NCI-H526 (cell line): ENCODE data around the gene ARPC4.
A peak's percentile ranks its signal among the peaks of the same experiment; 100 is the strongest.

ENCODE experiments used
- DNase-seq, 2 experiments: peaks; one replicate each; lab custom pipeline; 2025; lab: John Stamatoyannopoulos, UW

Gene ARPC4

DNA sequence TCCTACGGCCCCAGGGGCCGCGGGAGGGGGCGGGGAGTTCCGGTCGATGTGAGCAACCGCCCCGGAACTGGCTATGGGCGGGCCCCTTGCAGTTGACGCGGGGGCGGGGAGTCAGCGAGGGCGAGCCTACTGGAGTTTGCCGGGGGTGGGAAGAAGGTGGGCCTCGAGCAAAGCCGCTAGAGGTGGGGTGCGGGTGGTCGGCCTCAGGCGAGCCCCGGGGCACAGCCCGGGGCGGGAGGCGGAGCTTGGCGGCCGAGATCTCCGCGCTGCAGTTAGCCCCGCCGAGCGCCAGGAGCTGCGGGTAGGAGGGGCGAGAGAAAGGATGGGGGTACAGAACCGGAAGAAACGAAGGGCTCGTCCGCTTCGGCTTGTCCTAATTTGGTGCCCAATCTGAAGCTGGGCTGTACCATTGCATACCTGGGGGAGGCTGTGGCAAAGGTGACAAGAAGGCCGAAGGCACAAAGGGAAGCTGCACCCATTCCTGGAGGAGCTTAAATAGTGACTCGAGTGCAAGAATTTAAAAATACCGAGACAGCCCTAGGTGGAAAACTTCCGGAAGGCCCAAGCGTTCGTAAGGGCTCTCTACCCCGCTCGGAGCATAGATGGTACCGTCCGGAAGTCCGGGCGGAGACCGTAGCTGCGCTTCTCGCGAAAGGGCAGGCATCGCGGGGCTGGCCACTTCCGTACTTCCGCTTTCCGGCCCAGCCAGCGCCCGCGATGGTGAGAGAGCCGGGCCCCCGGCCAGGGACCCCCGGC, at the start of gene ARPC4, which contains the start of gene TADA3:
Gene ARPC4, plus strand, starts transcription at position 678 of the 756 bp plus-strand sequence. Its CDS starts 40 bp downstream, at position 718.
Gene TADA3, minus strand, starts transcription at position 69 of the 756 bp plus-strand sequence. CDS start 1,007 bp downstream, outside the sequence.
- peak; percentile 91 to 95 for DNase-seq

GRCh38 chr3:9743548-9743947, 49.3 kb upstream of the ARPC4 start:
- no peak for DNase-seq

DNA sequence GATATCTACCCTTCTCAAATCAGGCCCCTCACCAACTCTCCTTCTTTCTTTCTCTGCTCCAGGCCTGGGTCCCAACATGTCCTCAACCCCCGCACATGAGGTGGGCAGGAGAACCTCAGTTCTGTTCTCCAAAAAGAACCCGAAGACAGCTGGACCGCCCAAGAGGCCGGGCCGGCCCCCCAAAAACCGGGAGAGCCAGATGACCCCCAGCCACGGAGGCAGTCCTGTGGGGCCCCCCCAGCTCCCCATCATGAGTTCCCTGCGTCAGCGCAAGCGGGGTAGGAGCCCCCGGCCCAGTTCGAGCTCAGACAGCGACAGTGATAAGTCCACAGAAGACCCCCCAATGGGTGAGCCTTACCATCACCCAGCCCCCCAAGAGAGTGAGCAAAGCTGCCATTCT, 48.7 kb upstream of the ARPC4 start:
- no peak for DNase-seq

GRCh38 chr3:9745521-9745920, 47.4 kb upstream of the ARPC4 start:
- no peak for DNase-seq

GRCh38 chr3:9746330-9746729, 46.6 kb upstream of the ARPC4 start:
- DNase-seq: no peak

- DNase-seq: no peak
Measured at GRCh38 chr3:9747267-9747666, 45.6 kb upstream of the ARPC4 start.

DNA sequence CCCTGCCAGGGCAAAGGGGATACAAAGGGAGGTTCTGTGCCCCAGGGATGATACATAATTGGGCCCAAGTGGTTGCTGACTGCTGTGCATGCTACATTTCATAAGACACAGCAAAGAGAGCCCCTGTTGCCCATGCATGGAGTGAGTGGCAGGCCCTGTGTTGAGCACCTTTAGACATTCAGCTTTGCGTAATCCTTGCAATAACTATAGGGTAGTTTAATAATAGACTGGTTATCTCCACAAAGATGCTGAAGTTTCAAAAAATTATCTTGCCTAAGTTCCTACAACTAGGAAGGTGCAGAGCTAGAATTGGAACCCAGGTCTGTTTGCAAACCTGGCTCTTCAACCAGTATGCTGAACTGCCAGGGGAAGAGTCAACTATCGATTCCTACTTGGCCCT, 44.9 kb upstream of the ARPC4 start:
- no peak for DNase-seq

- DNase-seq: peak; percentile 51 to 70
Measured at GRCh38 chr3:9749296-9749644, 43.6 kb upstream of the ARPC4 start.

- DNase-seq: peak; percentile 96 to 98
Measured at GRCh38 chr3:9749645-9750555, 43.0 kb upstream of the ARPC4 start, which contains the start of gene OGG1. TSS of gene OGG1 (plus strand) at chr3:9749952. CDS start at chr3:9750287, 335 bp downstream.

- peak in 1 of 2 experiments; percentile 20 for DNase-seq
Measured at GRCh38 chr3:9750556-9751411, 42.1 kb upstream of the ARPC4 start.

DNA sequence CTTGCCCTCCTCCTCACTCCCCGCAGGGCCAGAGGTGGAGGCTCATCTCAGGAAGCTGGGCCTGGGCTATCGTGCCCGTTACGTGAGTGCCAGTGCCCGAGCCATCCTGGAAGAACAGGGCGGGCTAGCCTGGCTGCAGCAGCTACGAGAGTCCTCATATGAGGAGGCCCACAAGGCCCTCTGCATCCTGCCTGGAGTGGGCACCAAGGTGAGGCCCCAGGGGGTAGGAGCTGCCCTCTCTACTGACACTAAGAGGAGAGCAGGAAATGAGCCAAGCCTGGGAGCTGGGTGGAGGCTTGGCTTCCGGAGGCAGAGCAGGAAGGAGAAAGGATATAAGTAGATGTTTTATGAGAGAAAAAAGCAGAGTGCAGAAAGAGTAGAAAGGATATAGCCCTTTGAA, 38.2 kb upstream of the ARPC4 start:
- no peak for DNase-seq

DNA sequence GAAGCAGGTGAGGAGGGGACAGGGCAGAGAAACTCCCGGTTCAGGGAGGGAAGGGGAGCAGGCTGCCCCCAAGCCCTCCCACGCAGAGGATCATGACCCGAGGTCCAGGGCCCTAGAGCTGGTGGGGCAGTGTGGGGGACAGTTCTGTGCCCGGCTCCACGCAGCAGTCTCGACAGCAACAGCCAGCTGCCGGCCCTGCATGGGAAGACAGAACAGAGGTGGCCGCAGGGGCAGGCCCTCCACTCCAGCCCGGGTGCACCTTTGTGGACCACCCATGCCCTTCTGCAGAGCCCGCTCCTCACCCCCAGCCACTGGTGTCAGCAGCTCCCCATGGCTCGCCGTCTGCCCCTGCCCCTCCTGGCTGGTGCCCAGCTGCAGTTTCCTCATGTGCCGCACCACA, 35.5 kb upstream of the ARPC4 start:
- DNase-seq: no peak

- no peak for DNase-seq
Measured at GRCh38 chr3:9760779-9761505, 31.9 kb upstream of the ARPC4 start.

GRCh38 chr3:9761919-9762318, 31.0 kb upstream of the ARPC4 start:
- DNase-seq: no peak

DNA sequence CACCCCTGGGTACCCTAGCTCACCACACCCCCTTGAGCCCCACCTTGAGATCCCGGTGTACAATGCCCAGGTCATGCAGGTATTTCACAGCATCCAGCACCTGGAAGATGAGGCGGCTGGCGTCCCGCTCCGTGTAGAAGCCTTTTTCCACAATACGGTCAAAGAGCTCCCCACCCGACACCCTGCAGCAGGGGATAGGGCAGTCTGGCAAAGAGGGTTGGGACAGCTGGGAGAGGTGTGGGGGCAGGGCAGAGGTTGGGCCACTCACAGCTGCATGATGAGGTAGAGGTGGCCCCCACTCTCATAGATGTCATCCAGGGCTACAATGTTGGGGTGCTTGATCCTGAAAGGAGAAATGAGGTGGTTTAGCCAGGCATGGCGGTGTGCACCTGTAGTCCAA, 30.0 kb upstream of the ARPC4 start:
- DNase-seq: no peak

DNA sequence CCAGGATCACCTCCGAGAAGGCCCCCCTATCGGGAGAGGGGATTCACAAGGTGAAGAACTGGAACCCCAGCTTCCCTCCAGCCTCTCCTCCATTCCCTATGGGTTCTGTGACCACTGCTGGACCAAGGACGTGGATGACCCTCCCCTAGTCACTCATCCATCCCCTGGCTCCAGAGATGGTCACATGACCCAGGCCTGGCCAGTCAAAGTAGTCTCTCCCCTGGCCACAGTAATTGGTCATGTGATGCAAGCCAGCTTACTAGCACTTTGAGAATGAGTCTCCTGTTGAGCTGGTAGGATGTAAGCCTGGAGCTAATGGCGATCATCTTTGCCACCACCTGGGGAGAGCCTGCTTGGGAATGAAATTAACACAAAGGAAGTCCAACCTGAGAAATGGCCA, 27.0 kb upstream of the ARPC4 start:
- DNase-seq: no peak

GRCh38 chr3:9767418-9767817, 25.5 kb upstream of the ARPC4 start:
- no peak for DNase-seq

DNA sequence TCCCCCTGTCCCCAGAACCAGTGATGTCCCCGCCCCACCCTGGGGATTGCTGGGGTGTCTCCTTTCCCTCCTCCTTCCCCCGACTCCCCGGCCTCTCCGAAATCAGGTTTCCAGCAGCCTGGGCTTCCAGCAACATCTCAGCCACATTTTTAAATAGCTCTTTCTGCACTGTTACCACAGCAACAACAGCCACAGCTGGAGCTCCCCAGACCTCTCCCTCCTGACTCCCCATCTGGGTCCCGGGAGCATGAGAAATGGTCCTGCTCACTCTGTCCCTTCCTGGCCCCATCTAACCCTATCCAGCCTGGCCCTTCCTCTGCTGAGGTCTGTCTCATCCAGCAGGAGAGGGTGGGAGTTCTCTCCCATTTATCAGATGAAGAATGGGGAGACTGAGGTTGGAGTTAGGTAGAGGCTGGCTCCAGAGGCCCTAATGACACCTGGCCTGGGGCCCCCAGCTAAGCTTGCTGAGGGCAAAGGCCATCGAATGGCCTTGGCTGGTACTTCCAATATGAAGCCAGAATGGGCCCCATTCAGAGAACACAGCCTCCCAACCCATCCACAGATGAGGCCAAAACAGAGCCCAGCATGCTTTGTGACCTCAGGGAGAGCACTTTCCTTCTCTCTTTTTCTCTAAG, 24.6 kb upstream of the ARPC4 start:
- no peak for DNase-seq

- peak in 1 of 2 experiments; percentile 19 for DNase-seq
Measured at GRCh38 chr3:9769012-9769411, 23.9 kb upstream of the ARPC4 start.

DNA sequence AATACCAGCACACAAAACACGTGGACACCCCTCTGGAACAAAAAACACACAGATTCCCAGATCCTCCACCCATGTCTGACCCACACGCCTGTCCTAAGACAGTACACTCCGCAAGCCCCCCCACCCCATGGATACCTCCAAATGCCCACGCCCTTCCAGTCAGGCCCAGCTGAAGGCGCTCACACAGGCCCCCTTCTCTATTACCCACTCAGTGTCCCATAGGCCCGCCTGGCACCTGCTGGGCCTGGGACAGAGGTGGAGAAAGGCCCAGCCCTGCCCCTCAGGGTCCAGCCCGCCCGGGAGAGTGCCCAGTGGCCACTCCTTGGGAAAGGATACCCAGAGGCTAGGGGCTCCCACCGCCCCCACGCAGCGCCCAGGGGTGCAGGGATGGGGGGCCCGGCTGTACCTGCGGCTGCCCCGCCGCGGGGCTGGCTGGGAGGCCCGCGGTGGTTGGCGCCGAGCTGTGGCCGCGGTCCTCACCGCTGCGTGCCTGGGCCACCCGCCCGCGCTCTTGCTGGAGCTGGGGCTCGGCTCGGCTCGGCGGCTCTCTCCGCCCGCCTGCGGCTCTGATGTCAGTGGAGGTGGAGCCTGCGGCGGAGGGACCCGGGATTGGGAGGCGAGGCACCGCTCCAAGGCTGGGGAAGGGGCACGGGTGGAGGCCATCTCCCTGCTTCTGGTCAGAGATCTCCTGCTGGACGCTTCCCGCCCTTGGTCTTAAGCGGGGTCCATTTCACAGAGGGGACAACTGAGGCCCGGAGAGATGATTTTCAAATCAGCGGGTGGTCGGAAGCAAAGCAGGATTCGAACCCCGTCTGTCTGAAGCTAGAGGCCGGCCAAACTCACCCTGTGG, 23.2 kb upstream of the ARPC4 start, which contains the start of gene CAMK1:
Gene CAMK1, minus strand, starts transcription at position 522 of the 850 bp plus-strand sequence. CDS start 2,198 bp downstream, outside the sequence.
- DNase-seq: peak in 1 of 2 experiments; percentile 82
